ENCODE results near the gene POLR1D.
"Not testable (repeated sequence)": the region's sequence is repeated elsewhere in the genome, so short reads cannot be mapped to it uniquely, and the experiment has no call there.

Gene POLR1D

DNA sequence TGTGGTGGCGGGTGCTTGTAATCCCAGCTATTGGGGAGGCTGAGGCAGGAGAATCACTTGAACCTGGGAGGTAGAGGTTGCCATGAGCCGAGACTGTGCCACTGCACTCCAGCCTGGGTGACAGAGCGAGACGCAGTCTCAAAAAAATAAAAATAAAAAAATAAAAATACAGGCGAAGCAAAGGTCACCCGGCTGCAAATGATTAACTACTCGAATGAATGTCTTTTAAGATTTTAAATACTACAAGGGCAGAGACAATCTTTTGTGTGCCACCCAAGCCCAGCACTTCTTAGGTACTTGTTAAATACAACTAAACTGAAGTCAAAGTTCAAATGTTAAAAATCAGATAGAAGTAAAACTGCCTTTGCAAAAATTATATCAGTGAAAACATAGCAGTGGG is 8.1 kb upstream of the POLR1D start:
- no peak for DNase-seq

DNA sequence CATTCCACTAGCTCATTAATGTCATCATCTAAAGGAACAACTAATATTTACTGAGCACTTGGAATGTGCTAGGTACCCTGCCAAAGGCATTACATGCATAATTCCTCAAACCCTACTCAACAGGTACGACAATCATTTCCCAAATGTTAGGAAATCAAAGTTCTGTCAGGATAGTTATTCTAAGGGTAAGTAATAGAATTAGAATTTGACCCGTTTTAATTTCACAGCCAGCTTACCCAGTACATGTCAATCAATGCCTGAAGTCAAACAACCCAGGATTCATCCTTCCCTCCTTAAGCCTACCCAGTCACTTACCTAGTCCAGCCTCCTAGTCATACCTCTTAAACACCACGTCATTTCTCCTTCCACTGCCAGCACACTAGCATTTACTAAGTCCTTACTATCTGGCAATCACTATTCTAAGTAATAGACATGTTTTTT is 3.8 kb upstream of the POLR1D start:
- no peak for DNase-seq

DNA sequence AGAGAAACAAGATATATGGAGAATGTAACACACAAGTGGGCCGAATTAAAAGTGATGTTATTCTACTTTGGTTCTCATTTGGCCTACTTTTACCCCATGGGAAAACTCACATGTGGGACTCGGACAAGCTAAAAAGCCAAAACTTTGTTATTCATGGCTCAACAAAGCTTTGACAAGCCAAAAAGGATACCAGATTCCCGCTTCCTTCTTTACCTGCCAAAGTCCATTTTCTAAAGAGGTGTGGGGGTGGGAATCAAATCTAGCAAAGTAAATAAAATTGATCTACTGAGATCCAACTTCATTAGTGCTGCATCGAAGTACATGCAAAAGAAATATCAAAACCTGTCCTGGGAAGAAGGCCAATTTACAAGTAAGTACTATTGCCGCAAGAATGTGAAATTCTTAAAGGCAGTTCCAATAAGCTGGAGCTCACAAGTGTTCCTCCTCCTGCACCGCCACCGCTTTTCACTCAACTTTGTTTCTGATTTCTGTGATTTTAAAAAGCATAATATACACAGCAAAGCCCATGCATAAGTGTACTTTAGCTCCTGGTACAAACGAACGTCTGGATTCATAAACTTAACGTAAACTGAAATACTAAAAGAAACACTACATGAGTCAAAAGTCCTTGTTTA is 2.5 kb upstream of the POLR1D start:
- no peak for DNase-seq

DNA sequence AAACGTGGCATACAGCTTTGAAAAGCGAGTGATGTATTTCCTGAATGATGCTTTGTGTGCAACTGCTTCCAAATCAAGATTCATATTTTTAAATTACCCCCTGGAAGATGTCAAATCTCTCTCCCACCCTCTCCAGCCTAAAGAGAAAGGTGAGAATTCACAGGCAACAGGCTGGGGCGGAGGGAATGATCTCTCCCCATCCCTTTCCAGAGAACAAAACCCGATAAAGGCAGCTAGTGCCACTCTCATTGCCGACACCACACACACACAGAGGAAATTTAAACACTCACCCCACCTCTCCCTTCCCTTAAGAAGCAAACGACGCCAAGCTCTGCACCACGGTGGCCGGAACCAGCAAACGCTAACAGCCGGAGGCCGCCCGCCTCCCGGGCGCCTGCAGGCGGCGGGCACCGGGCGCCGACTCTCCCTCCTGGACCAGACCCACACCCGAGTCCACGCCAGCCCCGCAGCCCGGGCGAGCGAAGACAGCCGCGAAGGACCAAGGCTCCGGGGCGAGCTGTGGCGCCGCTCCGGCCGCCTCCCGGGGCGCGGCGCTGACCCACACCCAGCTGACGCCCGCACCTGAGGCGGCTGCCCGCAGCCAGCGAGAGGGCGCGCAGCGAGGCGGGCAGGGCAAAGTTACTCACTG is 1.8 kb upstream of the POLR1D start:
- DNase-seq, result peak in 27 of 58 donors; percentile 26 to 75 (median 52)

DNA sequence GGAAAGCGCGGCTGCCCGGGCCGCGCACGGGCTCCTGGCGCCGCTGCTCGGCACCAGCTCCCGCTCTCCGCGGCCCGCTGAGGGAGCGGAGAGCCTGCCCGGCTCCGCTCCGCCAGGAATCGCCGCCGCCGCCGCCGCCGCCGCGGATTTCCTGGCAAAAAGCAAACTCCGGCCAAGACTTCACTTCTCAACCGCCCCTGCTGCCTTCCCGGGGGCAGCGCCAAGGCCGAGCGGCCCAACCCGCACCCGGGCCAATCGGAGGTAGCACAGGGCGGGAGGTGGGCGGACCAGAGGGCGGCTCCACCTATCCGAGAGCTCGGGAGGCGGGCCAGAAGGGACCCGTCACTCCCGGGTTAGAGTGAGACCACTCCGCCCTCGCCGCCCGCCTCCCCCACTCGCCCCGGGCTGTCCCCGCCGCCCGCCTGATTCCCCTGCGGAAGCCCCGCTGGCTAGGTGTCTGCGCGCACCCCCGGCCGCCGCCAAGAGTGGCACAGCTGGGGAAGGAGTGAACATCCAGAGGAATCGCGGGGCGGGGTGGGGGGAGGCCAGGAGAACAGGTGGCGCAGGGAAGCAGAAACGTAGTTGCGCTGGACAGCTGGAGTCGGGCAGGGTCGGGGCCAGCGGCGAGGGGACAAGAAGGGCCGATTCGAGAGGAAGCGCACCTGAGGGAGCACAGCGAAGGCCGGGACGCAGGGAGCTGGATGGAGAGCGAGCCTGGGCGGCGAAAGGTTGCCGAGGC is 1.1 kb upstream of the POLR1D start, which contains the start of gene LNX2:
TSS of gene LNX2 (minus strand) at position 153 of the 739 bp plus-strand sequence. CDS start 38,826 bp downstream, outside the sequence.
- peak; percentile 72 to 99 (median 96) for DNase-seq

DNA sequence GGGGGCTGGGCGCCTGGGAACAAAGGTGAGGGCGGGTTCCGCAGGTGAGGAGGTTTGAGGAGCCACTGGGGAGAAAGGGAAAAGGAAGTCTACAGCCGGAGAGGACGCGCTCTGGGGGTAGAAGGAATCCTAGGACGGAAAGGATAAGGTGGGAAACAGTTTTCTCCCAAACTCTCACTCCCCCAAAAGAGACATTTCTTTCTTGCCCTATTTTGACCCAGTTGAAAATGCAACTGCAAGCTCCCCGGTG is 651 bp upstream of the POLR1D start:
- DNase-seq, result peak in 1 of 58 donors; percentile 55

DNA sequence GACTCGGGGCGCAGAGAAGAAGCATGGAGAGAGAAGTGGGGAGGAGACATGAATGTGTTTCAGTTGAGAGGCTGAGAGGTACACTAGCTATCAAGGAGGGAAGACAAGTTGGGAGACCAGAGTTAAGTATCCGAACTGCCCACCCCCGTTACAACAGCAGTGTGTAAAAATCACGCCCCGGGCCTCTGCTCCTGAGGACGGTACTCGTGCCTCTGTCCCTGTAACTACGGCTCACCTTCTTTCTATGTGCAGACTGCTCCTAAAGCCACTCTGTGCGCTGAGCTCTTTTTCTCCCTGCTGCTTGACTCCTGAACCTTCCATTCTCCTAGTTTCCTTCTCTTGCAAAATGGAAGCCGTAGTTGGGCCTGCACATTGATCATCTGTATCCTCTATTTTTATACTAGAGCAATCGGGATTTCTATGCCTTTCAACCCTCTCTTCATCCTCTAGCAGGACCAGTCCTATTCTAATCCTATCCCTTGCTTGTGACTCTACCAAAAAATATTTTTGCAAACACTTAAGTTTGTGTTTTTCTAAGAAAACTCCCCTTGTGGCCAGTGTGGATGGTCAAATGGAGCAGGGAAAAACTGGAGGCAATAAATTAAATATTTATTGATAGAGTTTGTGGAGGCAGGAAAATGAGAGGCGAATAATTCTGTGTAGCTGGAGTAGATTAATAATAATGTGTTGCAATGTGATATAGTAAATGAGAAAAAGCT is 569 bp downstream of the POLR1D start:
- peak in 4 of 58 donors; percentile 15 to 48 (median 34) for DNase-seq

DNA sequence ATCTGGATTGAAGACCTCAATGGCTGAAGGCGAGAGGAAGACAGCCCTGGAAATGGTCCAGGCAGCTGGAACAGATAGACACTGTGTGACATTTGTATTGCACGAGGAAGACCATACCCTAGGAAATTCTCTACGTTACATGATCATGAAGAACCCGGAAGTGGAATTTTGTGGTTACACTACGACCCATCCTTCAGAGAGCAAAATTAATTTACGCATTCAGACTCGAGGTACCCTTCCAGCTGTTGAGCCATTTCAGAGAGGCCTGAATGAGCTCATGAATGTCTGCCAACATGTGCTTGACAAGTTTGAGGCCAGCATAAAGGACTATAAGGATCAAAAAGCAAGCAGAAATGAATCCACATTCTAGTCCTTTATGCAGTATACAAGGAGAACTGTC is 1.2 kb downstream of the POLR1D start:
- no peak for DNase-seq

DNA sequence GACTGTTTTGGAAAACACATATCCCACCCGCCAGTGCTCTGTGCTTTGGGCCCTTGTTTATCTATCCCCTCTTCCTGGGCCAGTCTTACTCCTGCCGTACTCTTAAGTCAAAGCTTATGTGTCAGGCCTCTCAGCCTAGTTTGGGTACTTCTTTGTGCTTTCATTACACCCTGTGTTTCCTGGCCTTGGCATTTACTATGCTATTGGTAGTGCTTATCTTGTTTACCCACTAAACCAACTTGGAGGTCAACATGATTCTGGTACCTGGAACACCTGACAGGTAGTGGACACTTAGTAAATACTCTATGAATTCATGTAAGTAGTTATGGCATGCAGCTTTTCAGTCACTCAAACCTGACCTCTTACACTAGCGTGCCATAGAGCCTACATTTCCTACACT is 2.4 kb downstream of the POLR1D start:
- no peak for DNase-seq

DNA sequence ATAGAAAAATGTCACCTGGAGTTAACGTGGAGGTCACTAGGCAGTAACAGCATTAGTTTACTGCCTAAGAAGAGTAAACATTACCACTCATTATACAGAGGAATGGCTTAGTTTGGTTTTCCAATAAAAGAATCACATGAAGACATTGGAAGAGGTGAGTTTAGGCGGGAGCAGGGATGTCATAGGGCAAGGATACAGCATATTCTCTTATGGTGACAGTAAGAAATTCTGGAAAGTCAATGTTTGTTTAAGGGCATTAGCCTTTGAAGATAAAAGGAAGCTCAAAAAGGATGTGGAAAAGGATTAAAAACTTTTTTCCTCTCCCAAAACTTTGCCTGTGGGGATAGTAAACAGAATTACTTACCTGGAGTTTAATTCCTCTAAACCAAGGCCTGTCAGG is 4.1 kb downstream of the POLR1D start:
- no peak for DNase-seq

DNA sequence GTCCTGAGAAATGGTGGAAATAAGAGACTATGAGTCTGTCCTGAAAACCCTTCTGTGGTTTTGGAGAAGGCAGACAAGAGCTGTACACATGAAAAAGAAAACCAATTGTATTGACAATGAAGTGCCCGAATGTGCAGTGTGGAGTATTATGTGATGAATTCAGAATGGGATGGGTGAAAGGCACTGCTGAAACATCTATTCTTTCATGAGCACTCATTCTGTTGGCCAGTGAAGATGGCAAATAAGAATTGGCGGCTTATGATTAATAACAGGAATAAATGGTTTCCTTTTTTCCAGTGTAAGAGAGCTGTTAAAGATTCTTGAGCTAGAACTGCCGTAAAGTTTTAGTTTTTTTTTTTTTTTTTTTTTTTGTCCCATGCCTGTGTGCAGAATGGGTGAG is 5.7 kb downstream of the POLR1D start:
- DNase-seq, result no peak

DNA sequence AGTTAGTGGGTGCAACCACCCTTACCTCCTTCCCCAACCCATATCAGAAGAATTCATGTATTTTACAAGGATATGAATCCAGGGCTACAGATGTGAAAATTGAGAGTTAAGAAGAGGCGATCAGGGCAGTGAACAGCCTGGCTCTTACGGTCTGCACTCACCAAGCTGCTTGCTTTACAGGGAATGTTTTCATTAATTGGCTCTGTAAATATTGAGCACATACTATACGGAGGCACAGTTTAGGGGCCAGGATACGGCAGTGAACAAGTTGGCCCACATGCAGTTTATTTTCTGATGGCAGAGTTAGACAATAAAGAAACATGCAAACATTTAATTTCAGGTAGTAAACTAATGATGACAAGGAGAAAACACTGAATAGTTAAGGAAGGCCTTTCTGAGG is 6.4 kb downstream of the POLR1D start:
- DNase-seq, result no peak

DNA sequence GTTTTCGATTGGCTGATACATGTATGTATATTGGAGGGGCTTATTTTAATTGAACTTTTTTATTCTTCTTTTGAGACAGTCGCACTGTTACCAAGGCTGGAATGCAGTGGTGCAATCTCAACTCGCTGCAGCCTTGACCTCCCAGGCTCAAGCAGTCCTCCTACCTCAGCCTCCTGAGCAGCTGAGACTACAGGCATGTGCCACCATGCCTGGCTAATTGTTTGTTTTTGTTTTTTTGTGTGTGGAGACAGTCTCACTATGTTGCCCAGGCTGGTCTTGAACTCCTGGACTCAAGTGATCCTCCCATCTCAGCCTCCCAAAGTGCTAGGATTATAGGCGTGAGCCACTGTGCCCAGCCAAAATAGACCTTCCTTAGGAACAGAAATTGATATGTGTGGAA is 7.1 kb downstream of the POLR1D start:
- not testable (repeated sequence) for DNase-seq

DNA sequence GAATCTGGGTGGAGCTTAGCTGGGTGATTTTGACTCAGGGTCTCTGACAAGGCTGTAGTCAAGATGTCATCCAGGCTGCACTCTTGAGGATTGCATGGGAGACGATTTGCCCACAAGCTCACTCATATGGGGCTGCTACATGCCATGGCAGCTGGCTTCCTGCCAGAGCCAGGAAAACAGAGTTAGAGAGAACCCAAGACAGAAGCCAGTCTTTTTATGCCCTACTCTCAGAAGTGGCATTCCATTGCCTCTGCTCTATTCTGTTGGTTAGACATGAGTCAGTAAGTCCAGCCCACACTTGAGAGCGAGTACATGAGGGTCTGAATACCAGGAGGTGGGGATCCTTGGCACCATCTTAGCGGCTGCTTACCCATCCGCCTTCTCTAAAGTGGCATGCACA is 9.5 kb downstream of the POLR1D start:
- no peak for DNase-seq

DNA sequence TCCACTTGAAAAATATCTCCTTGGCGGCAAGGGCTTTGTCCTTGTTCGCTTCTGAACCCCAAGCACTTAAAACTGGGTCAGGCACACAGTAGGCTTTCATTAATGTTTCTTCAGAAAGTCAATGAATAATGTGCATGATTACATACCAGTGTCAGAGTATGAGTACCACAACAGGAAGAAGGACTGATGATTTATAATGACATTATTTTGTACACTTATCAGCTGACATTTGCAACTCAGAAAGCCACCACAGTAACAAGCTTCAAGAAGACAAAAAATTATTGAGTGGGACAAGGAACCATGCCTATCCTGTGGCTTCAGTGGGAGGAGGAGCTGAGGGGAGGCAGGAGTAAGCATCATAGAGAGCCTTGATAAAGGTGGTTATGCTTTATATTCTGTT is 10.0 kb downstream of the POLR1D start:
- DNase-seq, result no peak

DNA sequence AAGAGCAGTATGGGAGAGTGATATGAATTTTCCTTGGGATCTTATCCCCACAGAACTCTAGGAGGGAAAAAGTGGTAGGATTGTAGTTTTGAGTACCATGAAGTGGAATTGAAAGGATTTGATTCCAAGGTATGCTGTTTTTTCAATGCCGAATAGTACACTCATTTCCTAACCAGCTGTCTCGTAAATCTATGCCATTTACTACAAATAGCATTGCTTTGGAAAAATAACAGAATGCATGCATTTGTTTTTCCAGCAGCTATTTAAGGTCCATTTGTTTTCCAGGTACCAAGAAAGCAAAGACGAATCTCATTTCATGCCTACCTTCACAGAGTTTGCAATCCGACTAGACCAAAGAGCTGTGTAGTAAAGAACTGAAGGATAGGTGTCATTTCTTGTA is 10.5 kb downstream of the POLR1D start:
- no peak for DNase-seq

DNA sequence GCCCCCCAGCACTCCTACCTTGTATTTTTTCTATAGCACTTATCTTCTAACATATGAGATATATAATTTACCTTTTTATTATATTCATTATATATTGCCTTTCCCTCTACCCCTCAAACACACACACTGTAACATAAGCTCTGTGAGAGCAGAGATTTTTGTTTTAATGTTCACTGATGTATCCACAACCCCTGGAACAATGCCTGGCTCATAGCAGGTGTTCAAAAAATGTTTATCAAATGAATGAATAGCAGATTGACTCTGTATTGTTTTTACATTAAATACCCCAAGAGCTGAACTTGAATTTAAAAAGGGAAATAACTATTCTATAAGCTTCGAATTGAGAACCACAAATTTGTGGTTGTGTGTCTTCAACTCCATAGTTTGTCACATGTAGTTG is 11.0 kb downstream of the POLR1D start:
- DNase-seq, result no peak

DNA sequence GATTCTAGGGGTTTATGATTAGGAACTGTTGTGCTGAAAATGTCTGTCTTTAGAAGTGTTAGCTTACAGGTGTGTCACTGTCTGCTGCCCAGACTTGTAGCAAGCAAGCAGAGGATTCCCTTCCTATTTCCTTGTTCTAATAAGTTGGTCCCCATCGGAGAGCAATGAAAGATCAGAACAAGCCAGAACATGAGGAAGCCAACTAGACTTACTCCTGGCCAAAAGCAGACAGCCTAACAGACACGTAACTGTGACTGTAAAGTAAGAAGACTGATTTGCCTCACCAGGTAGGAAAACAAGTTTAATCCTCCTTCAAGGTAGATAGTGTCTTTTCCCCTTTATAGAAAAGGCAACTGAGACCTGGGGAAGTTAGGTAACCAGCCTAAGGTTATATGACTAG is 12.5 kb downstream of the POLR1D start:
- no peak for DNase-seq

DNA sequence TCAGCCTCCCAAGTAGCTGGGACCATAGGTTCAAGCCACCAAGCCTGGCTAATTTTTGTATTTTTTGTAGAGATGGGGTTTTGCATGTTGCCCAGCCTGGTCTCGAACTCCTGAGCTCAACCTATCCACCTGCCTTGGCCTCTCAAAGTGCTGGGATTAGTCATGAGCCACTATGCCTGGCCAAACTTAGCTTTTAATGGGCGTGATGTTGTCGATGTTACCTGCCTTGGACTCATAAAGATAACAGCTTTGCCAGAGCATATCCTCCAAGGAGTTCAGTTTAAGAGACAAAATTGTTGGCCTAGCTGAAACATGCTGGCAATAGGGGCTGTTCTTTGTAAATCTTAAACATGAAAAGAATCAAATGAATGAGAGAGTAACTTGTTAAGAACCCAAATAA is 13.1 kb downstream of the POLR1D start:
- no peak for DNase-seq

DNA sequence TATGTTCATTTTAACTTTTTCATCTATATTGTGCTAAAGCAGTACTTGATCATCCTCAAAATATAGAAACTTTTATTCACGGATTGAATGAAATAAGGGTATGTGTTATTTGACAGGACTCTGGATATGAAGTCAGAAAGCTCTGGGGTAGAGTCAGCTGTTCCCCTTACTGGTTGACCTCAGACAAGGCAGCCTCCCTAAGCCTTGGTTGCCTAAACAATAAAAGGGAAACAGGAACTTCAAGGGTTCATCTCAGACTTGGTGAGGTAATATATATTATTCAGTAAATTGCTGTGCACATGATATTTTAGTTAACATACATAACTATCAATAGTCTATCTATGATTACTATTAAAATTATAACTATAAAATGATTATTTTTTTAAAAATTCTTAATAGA is 13.6 kb downstream of the POLR1D start:
- DNase-seq, result no peak

DNA sequence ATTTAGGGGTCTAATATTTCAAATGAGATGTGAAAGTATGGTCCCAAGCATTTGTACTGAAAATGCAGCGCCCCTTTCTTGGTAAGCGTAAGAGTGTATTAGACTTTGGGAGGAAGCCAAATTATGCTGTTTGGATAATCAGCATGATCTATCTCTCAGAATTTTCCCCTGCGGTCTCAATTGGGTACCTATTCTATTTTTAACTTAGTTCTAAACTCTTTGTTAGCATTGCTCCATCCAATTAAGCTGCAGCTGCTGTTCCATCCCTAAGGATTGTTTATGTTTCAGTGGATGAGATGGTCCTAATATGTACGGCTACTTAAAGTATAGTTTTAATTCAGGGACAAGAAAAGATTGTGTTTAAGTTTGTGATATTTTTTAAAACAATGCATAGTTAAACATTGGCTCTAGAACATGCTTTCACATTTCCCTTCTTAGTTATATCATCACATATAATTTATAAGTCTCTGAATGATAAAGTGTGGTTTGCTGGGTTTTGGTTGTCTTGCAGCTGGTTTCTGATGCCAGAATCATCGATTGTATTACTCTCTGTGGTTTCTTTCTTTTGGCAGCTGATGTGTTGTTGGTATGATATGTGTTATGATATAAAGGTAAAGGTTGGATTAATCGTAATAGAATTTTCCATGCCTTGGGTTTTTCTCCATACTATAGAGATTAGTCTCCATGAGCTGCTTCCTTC is 15.0 kb downstream of the POLR1D start:
- no peak for DNase-seq

DNA sequence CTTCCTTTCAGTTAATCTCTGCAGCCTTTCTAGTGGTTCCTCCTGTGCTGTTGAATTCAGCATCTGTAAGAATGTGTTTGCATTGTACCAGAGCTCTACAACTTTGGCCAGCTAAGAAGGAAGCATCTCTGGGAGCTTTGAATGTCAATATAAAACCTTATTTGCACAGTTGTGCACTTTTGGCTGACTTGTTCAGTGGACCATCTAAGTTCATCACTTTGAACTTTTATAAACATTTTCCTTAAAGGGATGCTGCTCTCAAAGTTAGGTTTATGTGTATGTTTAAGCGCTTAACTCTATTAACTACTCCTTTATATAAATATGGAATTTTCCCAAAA is 15.6 kb downstream of the POLR1D start:
- no peak for DNase-seq

All from anterior cingulate cortex (tissue), 58 donors.